GM23248 (cell line): Measurements from ENCODE around the gene POC5.
"Not testable (repeated sequence)": the region's sequence is repeated elsewhere in the genome, so short reads cannot be mapped to it uniquely, and the experiment has no call there.

Source experiments
- EZH2 ChIP-seq: fragments of 200-600 bp; sonication (generic); IDR thresholded peaks from 2 replicates; pipeline ENCODE4 v1.6.1; 2018; ENCODE audit warnings: antibody characterized with exemption, mild to moderate bottlenecking; ENCODE audit not compliant: insufficient read depth, poor library complexity, severe bottlenecking
- EZH2phosphoT487 ChIP-seq: fragments of 200-600 bp; sonication (generic); IDR thresholded peaks from 2 replicates; pipeline ENCODE4 v1.6.1; 2018; ENCODE audit warnings: antibody characterized with exemption, moderate library complexity, mild to moderate bottlenecking, low read depth; ENCODE audit not compliant: insufficient read depth

- TF ChIP-seq EZH2, EZH2phosphoT487: not testable (repeated sequence)
Measured at GRCh38 chr5:75695472-75696351, 21.5 kb downstream of the POC5 start.
